Anterior cingulate cortex (tissue), 58 donors: ENCODE results near the gene COL5A1.

Experiments used
- DNase-seq, 58 donors: peaks; one replicate each; lab custom pipeline; 2025; lab: John Stamatoyannopoulos, UW

The COL5A1 gene

DNA sequence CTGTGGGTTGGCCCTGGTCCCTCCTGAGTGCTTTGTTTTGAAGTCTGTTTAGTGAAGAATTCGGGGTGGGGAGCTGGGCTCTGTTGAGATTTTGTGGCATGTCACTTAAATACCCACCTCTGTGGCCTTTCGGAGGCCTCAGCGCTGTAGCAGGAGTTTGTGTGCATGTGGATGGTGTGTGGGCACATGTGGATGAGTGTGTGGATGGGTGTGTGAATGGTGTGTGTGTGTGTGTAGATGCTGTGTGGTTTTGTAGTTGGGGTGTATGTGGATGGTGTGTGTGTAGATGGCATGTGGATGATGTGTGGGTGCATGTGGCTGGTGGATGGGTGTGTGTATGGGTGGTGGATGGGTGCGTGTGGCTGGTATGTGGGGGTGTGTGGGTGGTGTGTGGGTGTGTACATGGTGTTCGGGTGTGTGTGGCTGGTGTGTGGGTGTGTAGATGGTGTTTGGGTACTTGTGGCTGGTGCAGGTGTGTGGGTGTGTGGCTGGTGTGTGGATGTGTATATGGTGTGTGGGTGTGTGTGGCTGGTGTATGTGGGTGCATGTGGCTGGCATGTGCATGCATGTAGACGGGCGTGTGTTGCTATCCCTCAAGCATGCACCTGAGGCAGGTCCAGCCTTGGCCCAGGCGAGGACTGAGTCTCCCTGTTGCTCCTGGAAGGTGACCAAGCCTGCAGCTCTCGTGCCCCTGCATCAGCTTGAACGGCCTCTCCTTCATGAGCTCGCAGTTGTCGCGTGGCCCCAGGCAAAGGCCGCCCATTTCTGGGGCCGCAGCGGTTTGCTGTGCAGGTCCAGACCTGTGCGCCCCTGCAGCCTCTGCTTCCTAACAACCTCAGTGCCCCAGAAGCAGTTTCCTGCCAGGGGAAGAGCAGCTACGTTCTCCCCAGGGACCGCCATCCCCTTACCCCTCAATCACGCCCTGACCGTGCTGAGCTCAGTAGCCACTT lies 185.0 kb downstream of the COL5A1 start:
- no peak for DNase-seq

- DNase-seq = no peak
Observed at GRCh38 chr9:134827559-134827958, 186.0 kb downstream of the COL5A1 start.

DNA sequence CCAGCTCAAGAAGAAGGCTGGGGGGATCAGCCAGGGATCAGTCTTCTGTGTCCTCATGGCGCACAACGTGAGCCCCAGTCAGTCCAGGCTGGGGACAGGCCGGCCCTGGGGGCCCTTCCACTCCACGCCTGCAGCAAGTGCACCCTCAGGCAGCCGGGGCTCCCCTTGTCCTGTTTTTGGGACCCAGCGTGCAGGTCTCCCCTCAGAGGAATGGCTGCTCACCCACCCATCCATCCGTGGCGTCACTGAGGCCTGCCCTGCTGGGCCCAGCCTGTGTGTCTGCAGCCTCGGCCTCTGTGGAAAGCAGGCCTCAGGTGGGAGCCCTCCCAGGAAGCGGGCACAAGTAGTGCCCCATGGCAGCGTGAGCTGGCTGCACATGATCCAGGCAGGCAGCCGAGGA lies 186.4 kb downstream of the COL5A1 start:
- no peak for DNase-seq

GRCh38 chr9:134828892-134829291 lies 187.3 kb downstream of the COL5A1 start:
- no peak for DNase-seq

DNA sequence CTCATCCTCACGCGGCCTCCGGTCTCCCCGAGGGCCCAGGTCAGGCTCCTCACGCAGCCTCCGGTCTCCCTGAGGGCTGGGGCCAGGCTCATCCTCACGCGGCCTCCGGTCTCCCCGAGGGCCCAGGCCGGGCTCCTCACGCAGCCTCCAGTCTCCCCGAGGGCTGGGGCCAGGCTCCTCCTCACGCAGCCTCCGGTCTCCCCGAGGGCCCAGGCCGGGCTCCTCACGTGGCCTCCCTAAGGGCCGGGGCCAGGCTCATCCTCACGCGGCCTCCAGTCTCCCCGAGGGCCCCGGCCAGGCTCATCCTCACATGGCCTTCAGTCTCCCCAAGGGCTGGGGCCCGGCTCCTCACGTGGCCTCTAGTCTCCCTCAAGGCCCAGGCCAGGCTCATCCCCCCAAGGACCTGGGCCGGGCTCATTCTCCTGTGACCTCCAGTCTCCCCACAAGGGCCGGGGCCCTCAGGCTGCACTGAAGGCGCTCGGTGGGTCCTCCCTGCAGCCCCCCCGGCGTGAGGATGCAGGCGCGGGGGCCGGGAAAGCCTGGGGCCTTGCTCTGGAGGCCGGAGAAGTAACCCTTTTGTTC lies 187.8 kb downstream of the COL5A1 start:
- no peak for DNase-seq

- DNase-seq = peak in 28 of 58 donors; percentile 5 to 81 (median 28)
Observed at GRCh38 chr9:134830126-134830525, 188.5 kb downstream of the COL5A1 start.

- DNase-seq = no peak
Observed at GRCh38 chr9:134830926-134831720, 189.5 kb downstream of the COL5A1 start.

DNA sequence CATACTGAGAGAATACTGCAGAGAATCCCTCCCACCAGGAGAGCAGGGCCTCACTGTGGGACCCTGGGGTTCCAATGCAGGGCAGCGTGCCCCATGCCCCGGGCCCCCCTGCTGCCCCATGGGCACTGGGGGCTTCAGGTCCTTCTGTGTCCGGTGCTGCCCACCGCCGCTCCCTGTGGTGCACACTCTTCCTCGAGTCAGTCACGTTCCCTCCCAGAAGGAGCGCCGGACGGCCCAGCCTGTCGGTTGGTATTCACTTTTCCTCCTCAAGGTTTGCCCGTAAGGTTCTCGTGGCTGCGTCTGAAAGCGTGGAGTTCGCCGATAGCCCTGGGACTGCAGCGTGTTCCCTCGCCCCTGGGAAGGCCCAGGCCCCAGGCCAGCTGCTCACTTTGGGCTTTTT lies 190.9 kb downstream of the COL5A1 start:
- DNase-seq = no peak

- no peak for DNase-seq
Observed at GRCh38 chr9:134833294-134833880, 191.8 kb downstream of the COL5A1 start.

DNA sequence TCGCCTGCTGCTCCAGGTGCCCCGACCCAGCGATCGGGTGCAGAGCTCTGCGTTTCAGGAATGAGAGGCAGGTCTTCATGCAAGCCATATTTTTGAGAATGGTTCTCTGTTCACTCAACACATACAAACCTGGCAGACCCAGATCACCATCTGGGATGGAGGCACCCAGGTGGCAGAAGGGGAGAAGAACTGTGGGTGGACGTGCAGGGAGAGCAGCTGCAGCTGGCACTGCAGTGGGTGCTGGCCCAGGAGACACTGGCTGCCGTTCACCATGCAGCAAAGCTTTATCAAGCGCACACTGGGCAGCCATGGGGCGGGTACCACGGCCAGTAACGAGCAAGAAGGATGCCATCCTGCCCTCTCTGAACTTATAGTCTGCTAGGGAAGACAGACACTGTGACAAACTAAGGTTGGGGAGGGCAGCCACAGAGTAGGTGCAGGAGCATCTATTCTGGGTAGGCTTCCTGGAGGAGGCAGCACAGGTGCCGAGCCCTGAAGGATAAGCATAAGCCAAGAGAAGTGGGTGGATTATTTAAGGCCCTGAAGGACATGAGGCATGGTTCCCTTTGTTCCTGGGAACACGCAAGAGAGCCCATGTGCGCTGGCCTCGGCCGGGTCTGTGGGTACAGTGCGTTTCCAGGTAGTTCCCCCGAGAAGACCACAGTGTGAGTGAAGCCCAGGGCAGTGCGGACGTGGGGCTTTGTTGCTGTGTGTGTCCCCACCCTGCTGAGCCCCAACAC lies 192.8 kb downstream of the COL5A1 start:
- DNase-seq = peak in 10 of 58 donors; percentile 9 to 70 (median 26)

DNA sequence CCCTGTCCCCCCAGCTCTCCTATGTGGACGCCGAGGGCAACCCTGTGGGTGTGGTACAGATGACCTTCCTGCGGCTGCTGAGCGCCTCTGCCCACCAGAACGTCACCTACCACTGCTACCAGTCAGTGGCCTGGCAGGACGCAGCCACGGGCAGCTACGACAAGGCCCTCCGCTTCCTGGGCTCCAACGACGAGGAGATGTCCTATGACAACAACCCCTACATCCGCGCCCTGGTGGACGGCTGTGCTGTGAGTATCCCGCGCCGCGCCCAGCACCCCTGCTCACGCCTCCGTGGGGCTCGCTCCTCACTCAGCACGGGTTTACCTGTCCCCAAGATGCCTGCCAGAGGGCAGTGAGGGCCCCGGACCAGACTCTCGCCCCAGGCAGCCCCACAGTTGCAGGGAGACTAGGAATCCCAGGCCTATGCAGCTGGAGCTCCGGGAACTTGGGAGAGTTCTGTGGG lies 193.4 kb downstream of the COL5A1 start:
- no peak for DNase-seq

DNA sequence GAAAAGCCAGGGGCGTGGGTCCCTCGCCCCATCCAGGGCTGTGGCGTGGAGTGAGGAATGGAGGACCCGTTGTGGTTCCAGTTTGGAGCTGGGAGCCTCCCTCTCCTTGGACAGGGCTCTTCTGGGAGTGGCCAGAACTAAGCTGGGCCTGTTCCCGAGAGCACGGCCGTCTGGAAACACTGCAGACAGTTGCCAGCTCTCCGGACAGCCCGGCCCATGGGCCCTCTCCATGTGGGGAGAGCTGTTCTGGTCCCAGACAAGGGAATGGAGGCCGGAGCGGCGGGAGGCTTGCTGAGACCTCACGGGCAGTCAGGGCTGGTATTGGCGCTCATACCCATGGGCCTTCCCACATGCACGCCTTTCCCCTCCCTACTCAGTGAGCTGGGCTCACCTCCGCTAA lies 193.8 kb downstream of the COL5A1 start:
- no peak for DNase-seq

- DNase-seq = no peak
Observed at GRCh38 chr9:134835987-134836386, 194.4 kb downstream of the COL5A1 start.

DNA sequence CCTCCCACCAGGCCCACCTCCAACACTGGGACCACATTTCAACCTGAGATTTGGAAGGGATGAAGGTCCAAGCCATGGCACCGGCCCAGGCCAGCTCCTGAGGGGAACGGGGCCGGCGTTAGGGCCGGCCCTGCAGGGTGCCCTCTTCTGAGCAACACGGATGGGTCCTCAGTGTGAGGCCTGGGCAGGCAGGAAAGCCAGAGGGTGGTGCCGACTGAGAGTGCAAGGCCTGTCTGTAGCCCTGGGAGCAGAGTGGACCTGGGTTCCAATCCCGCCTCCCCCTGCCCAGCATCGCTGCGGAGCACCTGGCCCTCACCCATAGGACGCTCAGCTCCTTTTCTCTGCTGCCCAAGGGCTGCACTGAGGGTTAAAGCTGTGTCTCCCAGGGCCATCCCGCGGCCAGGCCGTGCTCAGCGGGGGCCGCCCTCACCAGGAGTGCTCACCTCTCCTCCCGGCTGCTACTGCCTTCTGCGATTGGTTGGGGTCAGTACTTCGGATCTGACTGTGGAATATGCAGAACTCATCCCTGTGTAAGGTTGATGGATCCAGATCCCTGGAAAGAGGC lies 194.9 kb downstream of the COL5A1 start:
- no peak for DNase-seq

DNA sequence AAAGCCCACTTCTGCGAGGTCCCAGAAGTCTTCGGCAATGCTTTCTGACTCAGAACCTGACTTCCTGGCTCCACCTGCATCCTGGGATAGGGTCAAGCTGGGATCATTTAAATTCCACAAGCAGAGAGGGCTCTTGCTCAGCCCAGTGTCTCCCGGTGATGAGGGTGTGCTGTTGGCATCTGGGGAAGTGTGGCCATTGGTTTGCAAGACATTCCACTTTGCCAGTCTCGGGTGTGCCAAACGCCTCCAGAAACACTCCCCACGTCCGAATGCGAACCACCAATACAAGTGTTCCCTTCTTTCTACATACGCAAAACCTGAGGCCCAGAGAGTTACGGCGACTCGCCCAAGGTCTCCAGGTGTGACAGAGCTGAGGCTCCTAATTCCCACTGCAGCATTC lies 195.9 kb downstream of the COL5A1 start:
- DNase-seq = no peak

GRCh38 chr9:134838651-134839454 lies 197.2 kb downstream of the COL5A1 start:
- DNase-seq = no peak

DNA sequence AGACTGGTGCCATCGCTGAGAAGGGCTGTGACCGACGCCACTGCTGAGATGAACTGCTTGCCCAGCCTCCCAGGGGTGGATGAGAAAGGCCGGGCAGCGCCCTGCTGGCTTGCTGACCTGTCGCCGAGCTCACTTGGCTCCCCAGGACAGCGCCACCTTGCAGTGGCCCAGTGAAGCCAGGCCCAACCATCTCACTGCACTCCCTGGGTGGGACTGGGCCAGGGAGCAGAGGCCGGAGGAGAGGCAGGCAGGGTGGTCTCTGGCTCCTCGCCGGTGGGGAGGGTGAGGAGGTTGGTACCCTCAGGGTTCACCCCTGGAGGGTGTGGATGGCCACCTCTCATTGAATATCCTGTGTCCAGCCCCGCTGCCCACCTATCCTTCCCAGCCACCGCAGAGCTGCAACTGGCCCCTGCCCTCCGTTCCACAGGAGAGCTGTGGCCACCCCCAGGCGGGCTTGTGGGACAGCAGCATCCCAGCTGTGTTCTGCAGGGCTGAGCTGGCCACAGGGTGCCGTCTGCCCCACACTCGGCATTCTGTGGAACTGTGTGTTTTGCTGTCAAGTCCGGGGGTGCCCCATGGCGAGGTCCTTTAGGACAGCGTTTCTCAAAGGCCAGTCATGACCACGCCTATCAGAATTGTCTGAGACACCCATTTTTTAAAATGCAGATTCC lies 198.0 kb downstream of the COL5A1 start:
- no peak for DNase-seq

- no peak for DNase-seq
Observed at GRCh38 chr9:134840511-134840910, 198.9 kb downstream of the COL5A1 start.
